Astrocyte of the cerebellum (primary cell): ENCODE data around the gene UNC93A.

ENCODE experiments used
- DNase-seq: peaks from one replicate; pipeline ENCODE4 v3.0.0-alpha.2; 2011; ENCODE audit warnings: low read depth
- H3K4me3 ChIP-seq: 2 replicates; pipeline ENCODE4 v1.5.1; 2011; ENCODE audit warnings: mild to moderate bottlenecking, low read depth, low read length, moderate library complexity
- in situ Hi-C: cut with HindIII; loops from 2 replicates; pipeline ENCODE4 v1.10.0; 2017; ENCODE audit warnings: low sequenced_read_pairs
- TF ChIP-seq, protein P1 (sequence below): IDR thresholded peaks from 2 replicates; pipeline ENCODE4 v1.5.1; 2012; ENCODE audit warnings: low read length, low read depth, moderate library complexity, mild to moderate bottlenecking; ENCODE audit errors: missing control alignments

UNC93A gene

DNA sequence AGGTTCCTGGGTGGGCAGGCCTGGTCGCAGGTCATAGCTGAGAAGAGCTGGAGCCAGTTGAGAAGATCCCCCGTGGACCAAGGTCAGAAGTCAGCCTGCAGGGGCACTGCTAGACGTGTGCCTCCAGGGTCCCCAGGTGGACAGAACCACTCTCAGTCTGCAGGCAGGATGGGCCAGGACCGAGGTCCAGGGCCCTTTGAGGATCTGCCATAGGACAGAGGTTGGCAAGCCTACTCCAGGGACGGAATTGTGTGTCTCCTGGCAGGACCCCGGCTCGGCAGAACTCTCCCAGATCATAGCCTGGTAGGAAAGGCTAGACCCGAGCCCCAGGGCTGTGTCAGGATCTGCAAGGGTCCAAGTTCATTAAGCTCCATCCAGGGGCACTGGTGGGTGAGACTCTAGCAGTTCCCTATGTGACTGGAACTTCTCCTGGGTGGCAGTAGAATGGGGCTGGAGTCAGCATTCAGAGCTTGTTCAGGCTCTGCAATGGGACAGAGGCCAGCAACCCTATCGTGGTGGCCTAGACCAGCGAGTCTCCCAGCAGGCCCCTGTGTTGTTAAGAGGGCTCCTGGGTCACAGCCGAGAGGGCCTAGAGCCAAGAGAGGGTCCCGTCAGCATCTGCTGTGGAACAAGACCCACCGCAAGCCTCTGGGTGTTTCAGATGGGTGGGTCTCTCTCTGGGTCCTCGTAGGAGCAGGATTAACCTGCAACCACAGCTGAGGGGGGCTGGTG, 51.9 kb downstream of the UNC93A start:
- TF ChIP-seq, protein P1, sequence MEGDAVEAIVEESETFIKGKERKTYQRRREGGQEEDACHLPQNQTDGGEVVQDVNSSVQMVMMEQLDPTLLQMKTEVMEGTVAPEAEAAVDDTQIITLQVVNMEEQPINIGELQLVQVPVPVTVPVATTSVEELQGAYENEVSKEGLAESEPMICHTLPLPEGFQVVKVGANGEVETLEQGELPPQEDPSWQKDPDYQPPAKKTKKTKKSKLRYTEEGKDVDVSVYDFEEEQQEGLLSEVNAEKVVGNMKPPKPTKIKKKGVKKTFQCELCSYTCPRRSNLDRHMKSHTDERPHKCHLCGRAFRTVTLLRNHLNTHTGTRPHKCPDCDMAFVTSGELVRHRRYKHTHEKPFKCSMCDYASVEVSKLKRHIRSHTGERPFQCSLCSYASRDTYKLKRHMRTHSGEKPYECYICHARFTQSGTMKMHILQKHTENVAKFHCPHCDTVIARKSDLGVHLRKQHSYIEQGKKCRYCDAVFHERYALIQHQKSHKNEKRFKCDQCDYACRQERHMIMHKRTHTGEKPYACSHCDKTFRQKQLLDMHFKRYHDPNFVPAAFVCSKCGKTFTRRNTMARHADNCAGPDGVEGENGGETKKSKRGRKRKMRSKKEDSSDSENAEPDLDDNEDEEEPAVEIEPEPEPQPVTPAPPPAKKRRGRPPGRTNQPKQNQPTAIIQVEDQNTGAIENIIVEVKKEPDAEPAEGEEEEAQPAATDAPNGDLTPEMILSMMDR = no peak
- no peak overlapping the region for H3K4me3 ChIP-seq
- in situ Hi-C loops = no loop called here
- no peak for DNase-seq

DNA sequence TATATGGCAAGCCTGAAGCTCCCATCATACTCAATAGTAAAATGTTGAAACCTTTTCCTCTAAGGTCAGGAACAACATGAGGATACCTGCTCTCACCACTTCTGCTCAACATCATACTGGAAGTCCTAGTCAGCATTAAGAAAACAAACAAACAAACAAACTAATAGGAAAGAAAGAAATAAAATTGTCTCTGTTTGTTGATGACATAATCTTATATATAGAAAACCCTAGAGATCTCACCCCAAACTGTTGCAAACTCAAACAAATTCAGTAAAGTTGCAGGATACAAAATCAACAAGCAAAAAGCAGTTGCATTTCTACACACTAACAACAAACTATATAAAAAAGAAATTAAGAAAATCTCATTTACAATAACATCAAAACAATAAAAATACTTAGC, 54.2 kb downstream of the UNC93A start:
- in situ Hi-C loops = no loop called here
- no peak overlapping the region for H3K4me3 ChIP-seq
- TF ChIP-seq, protein P1 = no peak
- no peak for DNase-seq

DNA sequence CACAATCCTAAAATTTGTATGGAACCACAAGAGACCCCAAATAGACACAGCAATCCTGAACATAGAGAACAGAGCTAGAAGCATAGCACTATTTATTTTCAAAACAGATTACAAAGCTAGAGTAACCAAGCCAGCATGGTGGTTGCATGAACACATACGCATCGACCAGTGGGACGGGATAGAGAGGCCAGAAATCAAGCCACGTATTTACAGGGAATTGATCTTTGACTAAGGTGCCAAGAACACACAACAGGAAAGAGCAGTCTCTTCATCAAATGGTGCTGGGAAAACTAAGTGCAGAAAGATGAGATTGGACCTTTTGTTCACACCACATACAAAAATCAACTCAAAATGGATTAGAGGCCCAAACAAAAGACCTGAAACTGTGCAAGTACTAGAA, 54.8 kb downstream of the UNC93A start:
- H3K4me3 ChIP-seq = no peak overlapping the region
- in situ Hi-C loops = no loop called here
- TF ChIP-seq, protein P1 = no peak
- DNase-seq = no peak

DNA sequence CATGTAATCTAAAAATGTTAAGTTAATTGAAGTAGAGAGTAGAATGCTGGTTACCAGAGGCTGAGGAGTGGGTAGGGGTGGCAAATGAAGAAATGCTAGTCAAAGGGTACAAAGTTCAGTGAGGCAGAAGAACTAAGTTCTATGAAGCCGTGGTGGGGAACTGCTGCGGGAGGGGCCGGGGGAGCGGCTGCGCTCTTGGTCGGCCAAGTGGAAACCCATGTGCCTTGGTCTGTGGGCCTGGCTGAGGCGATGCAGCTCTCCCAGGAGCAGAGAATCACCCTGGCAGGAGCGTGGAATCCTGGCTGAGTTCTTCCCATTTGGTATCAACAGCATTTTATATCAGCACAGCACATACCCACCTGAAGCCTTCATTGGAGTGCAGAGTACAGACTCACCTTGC, 56.1 kb downstream of the UNC93A start:
- DNase-seq = no peak
- TF ChIP-seq, protein P1 = no peak
- in situ Hi-C loops = no loop called here
- no peak overlapping the region for H3K4me3 ChIP-seq

DNA sequence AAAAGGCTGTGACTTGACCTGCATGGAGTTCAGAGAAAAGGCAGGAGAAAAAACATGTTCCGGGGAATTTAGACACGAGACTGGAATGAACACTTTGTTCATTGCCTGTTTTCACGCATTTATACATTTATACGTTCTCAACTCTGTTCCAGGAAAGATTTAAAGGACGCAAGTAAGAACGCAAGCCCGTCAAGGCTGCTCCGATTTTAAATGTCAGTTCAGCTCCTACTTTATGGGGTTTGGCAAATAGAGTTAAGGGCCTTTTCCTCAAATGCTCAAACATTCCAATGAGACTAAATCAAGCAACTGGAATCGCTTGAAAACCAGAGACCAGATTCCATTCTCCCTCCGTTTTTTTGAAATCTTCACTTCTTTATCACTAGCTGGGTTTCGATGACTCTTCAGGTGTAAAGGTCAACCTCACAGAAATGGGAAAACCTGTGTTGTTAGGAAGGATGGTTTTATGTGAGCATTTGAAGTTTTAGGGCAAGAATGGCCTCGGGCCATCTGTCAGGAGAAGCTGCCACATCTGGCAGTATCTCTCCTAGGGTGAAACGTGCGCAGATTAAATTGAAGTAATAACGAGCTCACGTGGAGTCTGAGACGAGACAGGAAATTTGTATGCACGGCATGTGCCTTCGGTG, 58.6 kb downstream of the UNC93A start:
- TF ChIP-seq, protein P1 = no peak
- in situ Hi-C loops = no loop called here
- no peak for DNase-seq
- H3K4me3 ChIP-seq = no peak overlapping the region

DNA sequence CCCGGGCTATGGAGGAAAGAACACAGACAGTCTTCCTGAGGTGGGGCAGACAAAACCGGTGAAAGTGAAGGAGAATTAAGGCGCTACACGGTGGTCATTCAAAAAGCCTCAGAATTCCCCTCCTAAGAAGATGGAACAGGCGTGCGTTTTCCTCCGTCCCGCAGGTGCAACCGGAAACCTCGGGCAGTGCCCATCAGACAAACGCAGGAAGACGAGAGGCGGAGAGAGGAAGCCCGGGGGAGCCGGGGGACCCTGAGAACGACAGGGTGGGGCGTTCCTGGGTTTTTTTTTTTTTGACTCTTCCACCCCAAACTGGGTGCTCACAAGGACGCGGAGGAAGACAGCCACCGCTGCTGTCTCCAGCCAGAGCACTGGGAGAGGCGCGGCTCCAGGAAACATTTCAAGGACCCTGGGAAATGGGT, 59.2 kb downstream of the UNC93A start:
- peak overlapping the region; percentile 45 for H3K4me3 ChIP-seq
- no peak for DNase-seq
- in situ Hi-C loops = no loop called here
- TF ChIP-seq, protein P1 = no peak
